Keratinocyte (primary cell): ENCODE measurements around the gene MMP2. TPM values are rescaled to one million over a fixed set of nuclear protein-coding genes. Genes with fewer than 3 reads are reported as not detected.

Experiments
- DNase-seq: peaks from one replicate; pipeline ENCODE4 v3.0.0-alpha.2; 2011; ENCODE audit warnings: low read depth, missing footprints, low spot score
- FAIRE-seq: peaks from 2 replicates; lab custom pipeline; 2011; peaks lifted over from hg19 to GRCh38; lab: Jason Lieb, UNC
- H2AFZ ChIP-seq: 2 replicates; pipeline ENCODE4 v1.6.0; 2012; ENCODE audit warnings: low read length, control low read depth, inconsistent platforms; ENCODE audit not compliant: control insufficient read depth
- H3K27ac ChIP-seq: 2 replicates; pipeline ENCODE4 v1.5.1; 2011; ENCODE audit warnings: low read length; ENCODE audit not compliant: control insufficient read depth, insufficient read depth
- H3K27me3 ChIP-seq: 3 replicates; pipeline ENCODE4 v1.6.0; 2011; ENCODE audit warnings: low read length; ENCODE audit not compliant: control insufficient read depth, insufficient read depth; ENCODE audit errors: extremely low read depth
- H3K36me3 ChIP-seq, 2 experiments: 2 replicates in 1 of 2; 3 replicates in 1 of 2; pipeline ENCODE4 v1.5.1; 2011; ENCODE audit warnings: low read length in 2 of 2, mild to moderate bottlenecking in 1 of 2; ENCODE audit not compliant: control insufficient read depth in 2 of 2, insufficient read depth in 2 of 2; ENCODE audit errors: extremely low read depth in 1 of 2
- H3K4me1 ChIP-seq: 3 replicates; pipeline ENCODE4 v1.5.1; 2011; ENCODE audit warnings: low read length; ENCODE audit not compliant: control insufficient read depth, insufficient read depth; ENCODE audit errors: extremely low read depth
- H3K4me2 ChIP-seq: 3 replicates; pipeline ENCODE4 v1.6.0; 2011; ENCODE audit warnings: low read depth, low read length; ENCODE audit not compliant: control insufficient read depth, insufficient read depth; ENCODE audit errors: extremely low read depth
- H3K4me3 ChIP-seq, 3 experiments: fragments of 200-600 bp in 1 of 3; sonication (generic) in 1 of 3; 2 replicates in 2 of 3; 3 replicates in 1 of 3; pipeline ENCODE4 v1.5.1; 2011 to 2016; ENCODE audit warnings: low read length in 3 of 3, mild to moderate bottlenecking in 3 of 3, control low read depth in 2 of 3, inconsistent platforms in 1 of 3, low read depth in 1 of 3, mixed read lengths in 1 of 3, mixed run types in 1 of 3, moderate library complexity in 1 of 3; ENCODE audit not compliant: control insufficient read depth in 2 of 3, insufficient read depth in 2 of 3; ENCODE audit errors: extremely low read depth in 1 of 3
- H3K79me2 ChIP-seq: 2 replicates; pipeline ENCODE4 v1.6.0; 2012; ENCODE audit warnings: low read length; ENCODE audit not compliant: control insufficient read depth, insufficient read depth
- H3K9ac ChIP-seq: 3 replicates; pipeline ENCODE4 v1.6.0; 2011; ENCODE audit warnings: low read length; ENCODE audit not compliant: control insufficient read depth, insufficient read depth; ENCODE audit errors: extremely low read depth
- H3K9me1 ChIP-seq: 3 replicates; pipeline ENCODE4 v1.6.0; 2011; ENCODE audit warnings: low read length; ENCODE audit not compliant: control insufficient read depth, insufficient read depth; ENCODE audit errors: extremely low read depth
- H3K9me3 ChIP-seq: 2 replicates; pipeline ENCODE4 v1.5.1; 2012; ENCODE audit warnings: low read depth, low read length; ENCODE audit not compliant: control insufficient read depth
- H4K20me1 ChIP-seq: 3 replicates; pipeline ENCODE4 v1.6.0; 2011; ENCODE audit warnings: low read length; ENCODE audit not compliant: control insufficient read depth, insufficient read depth; ENCODE audit errors: extremely low read depth
- EZH2 ChIP-seq: IDR thresholded peaks from one replicate; pipeline ENCODE4 v1.6.1; 2012; ENCODE audit warnings: inconsistent platforms, mild to moderate bottlenecking, low read length, moderate library complexity
- dilution Hi-C: fragments of 300-500 bp; cut with MboI; formaldehyde crosslinking; loops from one replicate; pipeline ENCODE4 v1.7.0; 2020; ENCODE audit warnings: low sequenced_read_pairs; ENCODE audit not compliant: extremely low pct_ligation_motif_present
- polyA plus RNA-seq, 5 experiments: library from polyadenylated mRNA; depleted of rRNA in 3 of 5; stranded (reverse) in 3 of 5; stranded (forward) in 1 of 5; unstranded in 1 of 5; fragments of >200 nt; gene quantifications; 1 replicate in 1 of 5; 2 replicates in 3 of 5; 3 replicates in 1 of 5; pipeline versions ENCODE4 v1.2.1 to v1.2.3, GENCODE V29; 2011 to 2012; ENCODE audit warnings: missing spikeins in 2 of 5, low read depth in 1 of 5, low replicate concordance in 1 of 5
- TF ChIP-seq, protein P1 (sequence below), 3 experiments: IDR thresholded peaks in 1 of 3; conservative IDR thresholded peaks in 1 of 3; optimal IDR thresholded peaks in 1 of 3; 2 replicates in 2 of 3; 3 replicates in 1 of 3; pipeline versions ENCODE3 to v1.5.1; 2011; ENCODE audit warnings: low read length in 3 of 3, mild to moderate bottlenecking in 3 of 3, moderate library complexity in 2 of 3, control low read depth in 1 of 3, inconsistent platforms in 1 of 3; ENCODE audit not compliant: insufficient read depth in 2 of 3; ENCODE audit errors: extremely low read depth in 1 of 3

Gene MMP2
- polyA plus RNA-seq, 1 donor (not counting 4 experiments of a cell fraction or from before 2014, with no cell fraction given), result 59.2 TPM

DNA sequence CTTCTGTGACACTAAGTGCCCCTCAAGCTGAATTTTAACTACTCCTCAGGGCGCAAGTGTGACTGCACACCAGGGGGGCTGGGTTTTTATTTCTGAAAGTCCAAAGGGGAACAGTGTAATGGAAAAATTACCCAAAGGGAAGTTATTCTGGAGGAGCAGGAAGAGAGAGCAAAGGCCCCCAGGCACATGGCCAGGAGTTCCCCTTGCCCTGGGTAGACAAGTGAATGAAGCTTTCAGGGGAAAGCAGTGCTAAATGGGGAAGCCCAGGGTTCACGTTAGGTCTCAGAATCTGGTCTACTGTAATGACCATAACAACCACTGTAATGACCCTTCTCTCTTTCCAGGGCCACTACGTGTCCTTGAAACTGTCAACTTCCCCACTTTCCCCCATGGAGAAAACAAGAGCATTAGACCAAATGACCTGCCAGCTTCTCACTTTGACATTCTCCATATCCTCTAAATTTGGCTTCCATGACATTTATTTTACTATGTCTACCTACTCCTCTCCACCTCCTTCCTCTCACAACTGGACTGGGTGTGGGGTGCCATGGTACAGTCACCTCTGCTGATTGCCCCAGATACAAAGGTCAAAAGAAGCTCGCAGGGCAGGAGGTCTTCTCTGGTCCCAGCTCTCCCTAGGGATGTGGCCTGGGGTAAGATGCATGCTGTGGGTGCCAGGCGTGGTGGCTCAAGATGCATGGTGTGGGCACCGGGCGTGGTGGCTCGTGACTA, 34.1 kb upstream of the MMP2 start:
- no peaks in the 10 kb centered on the region for H3K9me1 ChIP-seq
- no peaks in the 10 kb centered on the region for H3K27me3 ChIP-seq
- DNase-seq (no peak), FAIRE-seq (no peak)
- no peaks in the 10 kb centered on the region for H3K4me1 ChIP-seq
- dilution Hi-C loops, result no loop called here
- no peaks in the 10 kb centered on the region for H3K9me3 ChIP-seq
- H3K4me3 ChIP-seq, result no peak overlapping the region
- H3K27ac ChIP-seq, result no peak overlapping the region
- no peak overlapping the region for H3K4me2 ChIP-seq
- no peaks in the 10 kb centered on the region for H3K36me3 ChIP-seq
- no peaks in the 10 kb centered on the region for H3K79me2 ChIP-seq
- no peak overlapping the region for H3K9ac ChIP-seq
- H4K20me1 ChIP-seq, result no peaks in the 10 kb centered on the region
- TF ChIP-seq, protein P1, sequence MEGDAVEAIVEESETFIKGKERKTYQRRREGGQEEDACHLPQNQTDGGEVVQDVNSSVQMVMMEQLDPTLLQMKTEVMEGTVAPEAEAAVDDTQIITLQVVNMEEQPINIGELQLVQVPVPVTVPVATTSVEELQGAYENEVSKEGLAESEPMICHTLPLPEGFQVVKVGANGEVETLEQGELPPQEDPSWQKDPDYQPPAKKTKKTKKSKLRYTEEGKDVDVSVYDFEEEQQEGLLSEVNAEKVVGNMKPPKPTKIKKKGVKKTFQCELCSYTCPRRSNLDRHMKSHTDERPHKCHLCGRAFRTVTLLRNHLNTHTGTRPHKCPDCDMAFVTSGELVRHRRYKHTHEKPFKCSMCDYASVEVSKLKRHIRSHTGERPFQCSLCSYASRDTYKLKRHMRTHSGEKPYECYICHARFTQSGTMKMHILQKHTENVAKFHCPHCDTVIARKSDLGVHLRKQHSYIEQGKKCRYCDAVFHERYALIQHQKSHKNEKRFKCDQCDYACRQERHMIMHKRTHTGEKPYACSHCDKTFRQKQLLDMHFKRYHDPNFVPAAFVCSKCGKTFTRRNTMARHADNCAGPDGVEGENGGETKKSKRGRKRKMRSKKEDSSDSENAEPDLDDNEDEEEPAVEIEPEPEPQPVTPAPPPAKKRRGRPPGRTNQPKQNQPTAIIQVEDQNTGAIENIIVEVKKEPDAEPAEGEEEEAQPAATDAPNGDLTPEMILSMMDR (optimal IDR thresholded peaks at IDR 0.05 in 1 of 3, IDR thresholded peaks at IDR 0.05 in 1 of 3, conservative IDR thresholded peaks at IDR 0.05 in 1 of 3; ENCODE audit: extremely low read depth in 1 of 3, insufficient read depth in 2 of 3, low read length in 3 of 3), result no peak
- TF ChIP-seq EZH2, result no peak
- no peak overlapping the region for H2AFZ ChIP-seq

DNA sequence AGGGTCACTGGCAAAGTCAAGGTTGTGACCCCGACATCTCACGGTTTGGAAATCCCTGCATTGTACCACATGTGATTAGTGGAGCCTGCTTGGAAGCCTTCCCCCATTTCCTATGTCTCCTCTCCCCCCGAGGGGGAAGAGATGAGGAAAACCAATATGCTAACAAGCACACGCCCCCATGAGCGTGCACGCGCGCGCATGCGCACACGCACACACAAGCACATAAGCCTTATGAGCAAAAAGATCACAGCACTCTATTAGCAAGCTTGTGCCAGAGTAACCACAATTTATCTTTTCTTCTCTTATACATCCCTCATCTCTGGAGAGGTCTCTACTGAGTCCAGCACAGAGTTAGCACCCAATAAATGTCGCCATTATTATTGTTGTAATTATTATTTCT, 31.8 kb upstream of the MMP2 start:
- FAIRE-seq (no peak), DNase-seq (no peak)
- Histone ChIP-seq H3K4me1 (no peaks in the 10 kb centered on the region), H2AFZ (no peak overlapping the region), H3K9me1 (no peaks in the 10 kb centered on the region), H3K9ac (no peak overlapping the region), H3K36me3 (no peaks in the 10 kb centered on the region), H3K9me3 (no peaks in the 10 kb centered on the region), H3K27ac (no peak overlapping the region), H3K4me3 (no peak overlapping the region), H3K4me2 (no peak overlapping the region), H3K27me3 (no peaks in the 10 kb centered on the region), H4K20me1 (no peaks in the 10 kb centered on the region), H3K79me2 (no peaks in the 10 kb centered on the region)
- dilution Hi-C loops, result no loop called here
- TF ChIP-seq, protein P1 (optimal IDR thresholded peaks at IDR 0.05 in 1 of 3, IDR thresholded peaks at IDR 0.05 in 1 of 3, conservative IDR thresholded peaks at IDR 0.05 in 1 of 3; ENCODE audit: extremely low read depth in 1 of 3, insufficient read depth in 2 of 3, low read length in 3 of 3), result no peak
- TF ChIP-seq EZH2, result no peak
